Ovary (tissue), 3 donors: Measurements from ENCODE around the gene PRKCD.

Source experiments
- EP300 ChIP-seq: sonication (generic); formaldehyde crosslinking; IDR thresholded peaks from one replicate; pipeline ENCODE4 v1.6.1; 2017; ENCODE audit warnings: antibody characterized with exemption
- TF ChIP-seq, protein P1 (sequence below), 3 donors: fragments of 450-650 bp in 2 of 3; fragments of 200-600 bp in 1 of 3; IDR thresholded peaks; one replicate each; pipeline versions ENCODE4 v1.5.1 to v1.8.0; 2016 to 2022; ENCODE audit warnings: antibody characterized with exemption in 3 of 3, mild to moderate bottlenecking in 1 of 3
- donor health status: DM: no; HTN: no; CAD: no.

GRCh38 chr3:53166781-53167291 lies 5.8 kb downstream of the PRKCD start:
- TF ChIP-seq, protein P1, sequence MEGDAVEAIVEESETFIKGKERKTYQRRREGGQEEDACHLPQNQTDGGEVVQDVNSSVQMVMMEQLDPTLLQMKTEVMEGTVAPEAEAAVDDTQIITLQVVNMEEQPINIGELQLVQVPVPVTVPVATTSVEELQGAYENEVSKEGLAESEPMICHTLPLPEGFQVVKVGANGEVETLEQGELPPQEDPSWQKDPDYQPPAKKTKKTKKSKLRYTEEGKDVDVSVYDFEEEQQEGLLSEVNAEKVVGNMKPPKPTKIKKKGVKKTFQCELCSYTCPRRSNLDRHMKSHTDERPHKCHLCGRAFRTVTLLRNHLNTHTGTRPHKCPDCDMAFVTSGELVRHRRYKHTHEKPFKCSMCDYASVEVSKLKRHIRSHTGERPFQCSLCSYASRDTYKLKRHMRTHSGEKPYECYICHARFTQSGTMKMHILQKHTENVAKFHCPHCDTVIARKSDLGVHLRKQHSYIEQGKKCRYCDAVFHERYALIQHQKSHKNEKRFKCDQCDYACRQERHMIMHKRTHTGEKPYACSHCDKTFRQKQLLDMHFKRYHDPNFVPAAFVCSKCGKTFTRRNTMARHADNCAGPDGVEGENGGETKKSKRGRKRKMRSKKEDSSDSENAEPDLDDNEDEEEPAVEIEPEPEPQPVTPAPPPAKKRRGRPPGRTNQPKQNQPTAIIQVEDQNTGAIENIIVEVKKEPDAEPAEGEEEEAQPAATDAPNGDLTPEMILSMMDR (IDR thresholded peaks at IDR 0.05), result no peak
- no peak for TF ChIP-seq EP300
